SK-N-SH (cell line): Measurements from ENCODE around the gene CP. TPM values are rescaled to one million over a fixed set of nuclear protein-coding genes. Genes with fewer than 3 reads are reported as not detected.

Experiments used
- CTCF ChIA-PET: fragments of 300-600, 350-600 bp; formaldehyde crosslinking; extraction: SDS; loops from one replicate; lab custom pipeline; 2021; lab: Yijun Ruan, JAX
- POLR2A ChIA-PET: fragments of 350-600 bp; sonication (Branson Sonifier 250); formaldehyde crosslinking; extraction: SDS; loops from one replicate; lab custom pipeline; 2020; ENCODE audit warnings: antibody characterized with exemption, inconsistent platforms; lab: Yijun Ruan, JAX
- DNase-seq: peaks from one replicate; pipeline ENCODE4 v3.0.0; 2012
- H2AFZ ChIP-seq: fragments of 200-600 bp; sonication (generic); 2 replicates; pipeline ENCODE4 v1.8.1; 2016; ENCODE audit warnings: antibody characterized with exemption, mild to moderate bottlenecking, low read depth
- H3F3A ChIP-seq: fragments of 200-600 bp; sonication (generic); replicated peaks from 2 replicates; pipeline ENCODE3; 2016; ENCODE audit warnings: antibody characterized with exemption, mild to moderate bottlenecking; ENCODE audit not compliant: insufficient read depth
- H3K27ac ChIP-seq, 2 experiments: fragments of 200-500 bp in 1 of 2; fragments of 200-600 bp in 1 of 2; sonication (Bioruptor generic) in 1 of 2; sonication (generic), shearing (Covaris generic) in 1 of 2; 2 replicates each; pipeline versions ENCODE4 v1.5.1 to v1.6.1; 2014 to 2016; ENCODE audit warnings: low read depth in 2 of 2, inconsistent platforms in 1 of 2, low read length in 1 of 2, mild to moderate bottlenecking in 1 of 2, mixed read lengths in 1 of 2
- H3K27me3 ChIP-seq: fragments of 200-600 bp; sonication (generic), shearing (Covaris generic); 2 replicates; pipeline ENCODE4 v1.6.1; 2016; ENCODE audit warnings: mixed run types; ENCODE audit not compliant: insufficient read depth
- H3K36me3 ChIP-seq, 2 experiments: fragments of 200-500 bp in 1 of 2; fragments of 200-600 bp in 1 of 2; sonication (Bioruptor generic) in 1 of 2; sonication (generic) in 1 of 2; replicated peaks in 1 of 2; 2 replicates each; pipeline versions ENCODE3 to v1.5.1; 2014 to 2016; ENCODE audit warnings: low read length in 1 of 2, mild to moderate bottlenecking in 1 of 2; ENCODE audit not compliant: insufficient read depth in 2 of 2, control insufficient read depth in 1 of 2
- H3K4me1 ChIP-seq, 2 experiments: fragments of 200-500 bp in 1 of 2; fragments of 200-600 bp in 1 of 2; sonication (Bioruptor generic) in 1 of 2; sonication (generic), shearing (Covaris generic) in 1 of 2; 2 replicates each; pipeline versions ENCODE4 v1.5.1 to v1.6.1; 2014 to 2016; ENCODE audit warnings: low read depth in 1 of 2, low read length in 1 of 2, mixed run types in 1 of 2; ENCODE audit not compliant: insufficient read depth in 2 of 2, control insufficient read depth in 1 of 2
- H3K4me2 ChIP-seq: fragments of 200-600 bp; sonication (generic), shearing (Covaris generic); 2 replicates; pipeline ENCODE4 v1.6.1; 2017; ENCODE audit warnings: mixed run types
- H3K4me3 ChIP-seq, 2 experiments: fragments of 200-500 bp in 1 of 2; fragments of 200-600 bp in 1 of 2; sonication (Bioruptor generic) in 1 of 2; sonication (generic), shearing (Covaris generic) in 1 of 2; 2 replicates each; pipeline versions ENCODE4 v1.5.1 to v1.8.1; 2014 to 2016; ENCODE audit warnings: low read depth in 2 of 2, inconsistent platforms in 1 of 2, low read length in 1 of 2, mild to moderate bottlenecking in 1 of 2, mixed read lengths in 1 of 2, moderate library complexity in 1 of 2
- H3K79me2 ChIP-seq: fragments of 200-600 bp; sonication (generic); 2 replicates; pipeline ENCODE4 v1.8.1; 2017; ENCODE audit warnings: mild to moderate bottlenecking; ENCODE audit not compliant: insufficient read depth
- H3K9ac ChIP-seq: fragments of 200-600 bp; sonication (generic); 2 replicates; pipeline ENCODE4 v1.6.1; 2017; ENCODE audit warnings: mixed run types
- H3K9me2 ChIP-seq: fragments of 200-600 bp; sonication (generic); 2 replicates; pipeline ENCODE4 v1.6.1; 2017; ENCODE audit warnings: mixed run types
- H3K9me3 ChIP-seq: fragments of 200-600 bp; sonication (generic); 2 replicates; pipeline ENCODE4 v1.6.1; 2017; ENCODE audit warnings: mixed run types, mild to moderate bottlenecking, moderate library complexity
- H4K20me1 ChIP-seq: fragments of 200-600 bp; sonication (generic); 2 replicates; pipeline ENCODE4 v1.6.1; 2017; ENCODE audit warnings: mild to moderate bottlenecking, mixed run types; ENCODE audit not compliant: insufficient read depth
- CHD2 ChIP-seq: fragments of 150-350 bp; IDR thresholded peaks from 2 replicates; pipeline ENCODE4 v1.6.1; 2018; ENCODE audit warnings: low read length; ENCODE audit not compliant: partially characterized antibody
- ELF1 ChIP-seq: IDR thresholded peaks from 2 replicates; pipeline ENCODE4 v1.4.0; 2012
- EP300 ChIP-seq, 2 experiments: IDR thresholded peaks; 2 replicates each; pipeline versions ENCODE4 v1.4.0 to v1.6.1; 2012; ENCODE audit warnings: borderline replicate concordance in 1 of 2, low read depth in 1 of 2, low read length in 1 of 2
- FOXJ3 ChIP-seq: sonication (generic); formaldehyde crosslinking; IDR thresholded peaks from 2 replicates; pipeline ENCODE4 v1.5.1; 2020; ENCODE audit warnings: mild to moderate bottlenecking, missing genetic modification reagents
- FOXM1 ChIP-seq: IDR thresholded peaks from 2 replicates; pipeline ENCODE4 v1.4.0; 2012; ENCODE audit warnings: low read depth, mild to moderate bottlenecking
- GABPA ChIP-seq: IDR thresholded peaks from 2 replicates; pipeline ENCODE4 v1.4.0; 2012; ENCODE audit warnings: low read depth, mild to moderate bottlenecking
- JUND ChIP-seq: IDR thresholded peaks from 2 replicates; pipeline ENCODE4 v1.4.0; 2012
- MXI1 ChIP-seq: IDR thresholded peaks from 2 replicates; pipeline ENCODE4 v1.6.1; 2012; ENCODE audit warnings: mild to moderate bottlenecking, low read depth, low read length, improper control_type of control experiment
- NFIC ChIP-seq: IDR thresholded peaks from 2 replicates; pipeline ENCODE4 v1.4.0; 2012; ENCODE audit warnings: borderline replicate concordance
- RAD21 ChIP-seq: IDR thresholded peaks from 2 replicates; pipeline ENCODE4 v1.6.1; 2012; ENCODE audit warnings: mild to moderate bottlenecking, low read length
- TAF1 ChIP-seq: IDR thresholded peaks from 2 replicates; pipeline ENCODE4 v1.6.1; 2012; ENCODE audit warnings: low read depth, mild to moderate bottlenecking, low read length, moderate library complexity, borderline replicate concordance
- TCF12 ChIP-seq: IDR thresholded peaks from 2 replicates; pipeline ENCODE4 v1.4.0; 2012
- WGBS: methylation state at CpG from one replicate; pipeline ENCODE4 v1.1.6; 2017; ENCODE audit warnings: low lambda C conversion rate; 5-methylcytosine and 5-hydroxymethylcytosine counted together
- polyA plus RNA-seq, 3 experiments: library from polyadenylated mRNA; depleted of rRNA; stranded (reverse); fragments of >200 nt; gene quantifications; 2 replicates each; pipeline ENCODE4 v1.2.3, GENCODE V29; 2012
- TF ChIP-seq, protein P1 (sequence below): IDR thresholded peaks from 2 replicates; pipeline ENCODE4; 2012
- TF ChIP-seq, protein P2 (sequence below): IDR thresholded peaks from 2 replicates; pipeline ENCODE4 v1.6.1; 2012; ENCODE audit warnings: mild to moderate bottlenecking, low read depth, low read length, moderate library complexity
- TF ChIP-seq, protein P3 (sequence below): fragments of 150-350 bp; IDR thresholded peaks from 2 replicates; pipeline ENCODE4 v1.6.1; 2016; ENCODE audit warnings: mild to moderate bottlenecking, low read depth, low read length
- TF ChIP-seq, protein P4 (sequence below): fragments of 200-600 bp; sonication (generic); IDR thresholded peaks from 2 replicates; pipeline ENCODE4 v1.6.1; 2017; ENCODE audit warnings: antibody characterized with exemption, mild to moderate bottlenecking, moderate library complexity

Gene CP
- polyA plus RNA-seq, 1 of the 3 experiments (the other 2 are of a cell fraction) = not detected

DNA sequence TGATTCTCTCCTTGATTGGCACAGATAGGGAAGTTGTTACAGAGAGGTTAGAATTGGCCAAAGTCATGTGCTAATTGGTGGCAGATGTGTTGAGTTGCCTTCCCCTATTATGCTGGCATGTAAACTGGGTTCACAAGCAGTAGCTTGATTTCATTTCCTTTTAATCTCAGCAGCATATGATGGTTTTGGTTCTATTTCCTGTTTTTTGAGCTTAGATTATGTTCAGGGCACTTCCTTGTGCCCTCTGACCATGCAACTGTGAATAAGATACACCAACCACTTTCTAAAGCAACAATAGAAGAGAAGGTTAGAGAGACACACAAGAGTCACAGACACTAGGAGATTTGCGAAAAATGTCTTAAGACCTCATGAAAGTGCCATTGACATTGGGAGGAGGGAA is 75.7 kb downstream of the CP start:
- ChIA-PET POLR2A (no interaction called here), CTCF (no interaction called here)
- H3K36me3 ChIP-seq = peaks cover 34 to 57% of the 10 kb centered on the region in 2 experiments
- H3K4me2 ChIP-seq = no peak overlapping the region
- H4K20me1 ChIP-seq = no peaks in the 10 kb centered on the region
- no peaks in the 10 kb centered on the region for H3F3A ChIP-seq
- H3K9me3 ChIP-seq = no peaks in the 10 kb centered on the region
- H2AFZ ChIP-seq = no peak overlapping the region
- H3K79me2 ChIP-seq = no peaks in the 10 kb centered on the region
- H3K27me3 ChIP-seq = no peaks in the 10 kb centered on the region
- no peak for DNase-seq
- peaks cover 0 to under 1% of the 10 kb centered on the region in 2 experiments; a peak in 1 of 4 replicates for H3K4me1 ChIP-seq
- no peaks in the 10 kb centered on the region for H3K9me2 ChIP-seq
- no peak for TF ChIP-seq TCF12
- no peak for TF ChIP-seq GABPA
- TF ChIP-seq, protein P1, sequence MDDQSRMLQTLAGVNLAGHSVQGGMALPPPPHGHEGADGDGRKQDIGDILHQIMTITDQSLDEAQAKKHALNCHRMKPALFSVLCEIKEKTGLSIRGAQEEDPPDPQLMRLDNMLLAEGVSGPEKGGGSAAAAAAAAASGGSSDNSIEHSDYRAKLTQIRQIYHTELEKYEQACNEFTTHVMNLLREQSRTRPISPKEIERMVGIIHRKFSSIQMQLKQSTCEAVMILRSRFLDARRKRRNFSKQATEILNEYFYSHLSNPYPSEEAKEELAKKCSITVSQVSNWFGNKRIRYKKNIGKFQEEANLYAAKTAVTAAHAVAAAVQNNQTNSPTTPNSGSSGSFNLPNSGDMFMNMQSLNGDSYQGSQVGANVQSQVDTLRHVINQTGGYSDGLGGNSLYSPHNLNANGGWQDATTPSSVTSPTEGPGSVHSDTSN = no peak
- no peak for TF ChIP-seq RAD21
- no peak for TF ChIP-seq EP300 (IDR thresholded peaks at IDR 0.05; ENCODE audit: borderline replicate concordance in 1 of 2, low read depth in 1 of 2, low read length in 1 of 2)
- TF ChIP-seq TAF1 = no peak
- no peak for TF ChIP-seq MXI1
- TF ChIP-seq FOXJ3 (CRISPR knock-in tag) = no peak
- TF ChIP-seq, protein P2, sequence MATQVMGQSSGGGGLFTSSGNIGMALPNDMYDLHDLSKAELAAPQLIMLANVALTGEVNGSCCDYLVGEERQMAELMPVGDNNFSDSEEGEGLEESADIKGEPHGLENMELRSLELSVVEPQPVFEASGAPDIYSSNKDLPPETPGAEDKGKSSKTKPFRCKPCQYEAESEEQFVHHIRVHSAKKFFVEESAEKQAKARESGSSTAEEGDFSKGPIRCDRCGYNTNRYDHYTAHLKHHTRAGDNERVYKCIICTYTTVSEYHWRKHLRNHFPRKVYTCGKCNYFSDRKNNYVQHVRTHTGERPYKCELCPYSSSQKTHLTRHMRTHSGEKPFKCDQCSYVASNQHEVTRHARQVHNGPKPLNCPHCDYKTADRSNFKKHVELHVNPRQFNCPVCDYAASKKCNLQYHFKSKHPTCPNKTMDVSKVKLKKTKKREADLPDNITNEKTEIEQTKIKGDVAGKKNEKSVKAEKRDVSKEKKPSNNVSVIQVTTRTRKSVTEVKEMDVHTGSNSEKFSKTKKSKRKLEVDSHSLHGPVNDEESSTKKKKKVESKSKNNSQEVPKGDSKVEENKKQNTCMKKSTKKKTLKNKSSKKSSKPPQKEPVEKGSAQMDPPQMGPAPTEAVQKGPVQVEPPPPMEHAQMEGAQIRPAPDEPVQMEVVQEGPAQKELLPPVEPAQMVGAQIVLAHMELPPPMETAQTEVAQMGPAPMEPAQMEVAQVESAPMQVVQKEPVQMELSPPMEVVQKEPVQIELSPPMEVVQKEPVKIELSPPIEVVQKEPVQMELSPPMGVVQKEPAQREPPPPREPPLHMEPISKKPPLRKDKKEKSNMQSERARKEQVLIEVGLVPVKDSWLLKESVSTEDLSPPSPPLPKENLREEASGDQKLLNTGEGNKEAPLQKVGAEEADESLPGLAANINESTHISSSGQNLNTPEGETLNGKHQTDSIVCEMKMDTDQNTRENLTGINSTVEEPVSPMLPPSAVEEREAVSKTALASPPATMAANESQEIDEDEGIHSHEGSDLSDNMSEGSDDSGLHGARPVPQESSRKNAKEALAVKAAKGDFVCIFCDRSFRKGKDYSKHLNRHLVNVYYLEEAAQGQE = no peak
- no peak for TF ChIP-seq NFIC
- no peak for TF ChIP-seq CHD2
- TF ChIP-seq, protein P3, sequence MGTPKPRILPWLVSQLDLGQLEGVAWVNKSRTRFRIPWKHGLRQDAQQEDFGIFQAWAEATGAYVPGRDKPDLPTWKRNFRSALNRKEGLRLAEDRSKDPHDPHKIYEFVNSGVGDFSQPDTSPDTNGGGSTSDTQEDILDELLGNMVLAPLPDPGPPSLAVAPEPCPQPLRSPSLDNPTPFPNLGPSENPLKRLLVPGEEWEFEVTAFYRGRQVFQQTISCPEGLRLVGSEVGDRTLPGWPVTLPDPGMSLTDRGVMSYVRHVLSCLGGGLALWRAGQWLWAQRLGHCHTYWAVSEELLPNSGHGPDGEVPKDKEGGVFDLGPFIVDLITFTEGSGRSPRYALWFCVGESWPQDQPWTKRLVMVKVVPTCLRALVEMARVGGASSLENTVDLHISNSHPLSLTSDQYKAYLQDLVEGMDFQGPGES = no peak
- H3K9ac ChIP-seq = no peak overlapping the region
- WGBS = 100% methylated on average over 1 of the region's 1 CpG
- no peak overlapping the region for H3K27ac ChIP-seq
- no peak overlapping the region for H3K4me3 ChIP-seq

DNA sequence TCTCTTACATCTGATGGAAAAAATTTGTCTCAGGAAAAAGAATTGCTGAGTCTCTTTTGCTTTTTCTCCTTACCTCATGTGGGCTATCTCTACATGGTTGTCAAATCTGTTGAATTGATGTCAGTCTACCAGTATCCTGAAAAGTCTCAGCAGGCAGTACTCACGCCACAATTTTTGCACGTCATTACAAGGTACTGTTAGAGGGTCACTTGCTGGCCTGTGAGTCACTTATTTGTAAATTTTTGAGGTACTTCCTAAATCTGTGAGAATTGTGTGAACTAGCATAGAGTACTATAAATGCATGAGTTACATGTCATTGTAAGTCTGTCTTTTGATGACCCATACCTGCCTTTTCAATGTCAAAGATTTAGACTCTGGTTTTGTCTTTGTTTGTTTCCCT is 76.3 kb downstream of the CP start:
- 98% methylated on average over 2 of the region's 2 CpGs for WGBS
- ChIA-PET CTCF (no interaction called here), POLR2A (no interaction called here)
- Histone ChIP-seq H3K4me3 (no peak overlapping the region), H3K79me2 (no peaks in the 10 kb centered on the region), H3K27ac (no peak overlapping the region), H2AFZ (no peak overlapping the region), H3K36me3 (peaks cover 34 to 56% of the 10 kb centered on the region in 2 experiments), H3F3A (no peaks in the 10 kb centered on the region), H3K4me2 (no peak overlapping the region), H3K27me3 (no peaks in the 10 kb centered on the region), H3K9me2 (no peaks in the 10 kb centered on the region), H3K9me3 (no peaks in the 10 kb centered on the region), H4K20me1 (no peaks in the 10 kb centered on the region), H3K9ac (no peak overlapping the region), H3K4me1 (no peaks in the 10 kb centered on the region)
- DNase-seq = no peak
- TF ChIP-seq ELF1 (no peak), FOXM1 (no peak), CHD2 (no peak), JUND (no peak)
- TF ChIP-seq, protein P4, sequence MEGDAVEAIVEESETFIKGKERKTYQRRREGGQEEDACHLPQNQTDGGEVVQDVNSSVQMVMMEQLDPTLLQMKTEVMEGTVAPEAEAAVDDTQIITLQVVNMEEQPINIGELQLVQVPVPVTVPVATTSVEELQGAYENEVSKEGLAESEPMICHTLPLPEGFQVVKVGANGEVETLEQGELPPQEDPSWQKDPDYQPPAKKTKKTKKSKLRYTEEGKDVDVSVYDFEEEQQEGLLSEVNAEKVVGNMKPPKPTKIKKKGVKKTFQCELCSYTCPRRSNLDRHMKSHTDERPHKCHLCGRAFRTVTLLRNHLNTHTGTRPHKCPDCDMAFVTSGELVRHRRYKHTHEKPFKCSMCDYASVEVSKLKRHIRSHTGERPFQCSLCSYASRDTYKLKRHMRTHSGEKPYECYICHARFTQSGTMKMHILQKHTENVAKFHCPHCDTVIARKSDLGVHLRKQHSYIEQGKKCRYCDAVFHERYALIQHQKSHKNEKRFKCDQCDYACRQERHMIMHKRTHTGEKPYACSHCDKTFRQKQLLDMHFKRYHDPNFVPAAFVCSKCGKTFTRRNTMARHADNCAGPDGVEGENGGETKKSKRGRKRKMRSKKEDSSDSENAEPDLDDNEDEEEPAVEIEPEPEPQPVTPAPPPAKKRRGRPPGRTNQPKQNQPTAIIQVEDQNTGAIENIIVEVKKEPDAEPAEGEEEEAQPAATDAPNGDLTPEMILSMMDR = no peak
